IPS DF 4.7 (cell line): ENCODE data around the gene SAMD11.
"Not testable (repeated sequence)": the region's sequence is repeated elsewhere in the genome, so short reads cannot be mapped to it uniquely, and the experiment has no call there.

Experiments
- DNase-seq: peaks from one replicate; pipeline ENCODE4 v3.0.0-alpha.2; 2013; ENCODE audit warnings: low spot score; ENCODE audit errors: extremely low read depth

SAMD11 gene

GRCh38 chr1:943545-944340, 20.0 kb downstream of the SAMD11 start:
- no peak for DNase-seq

GRCh38 chr1:944341-945325, 20.9 kb downstream of the SAMD11 start:
- DNase-seq, result no peak

- DNase-seq, result no peak
Measured at GRCh38 chr1:945688-946556, 22.2 kb downstream of the SAMD11 start.

DNA sequence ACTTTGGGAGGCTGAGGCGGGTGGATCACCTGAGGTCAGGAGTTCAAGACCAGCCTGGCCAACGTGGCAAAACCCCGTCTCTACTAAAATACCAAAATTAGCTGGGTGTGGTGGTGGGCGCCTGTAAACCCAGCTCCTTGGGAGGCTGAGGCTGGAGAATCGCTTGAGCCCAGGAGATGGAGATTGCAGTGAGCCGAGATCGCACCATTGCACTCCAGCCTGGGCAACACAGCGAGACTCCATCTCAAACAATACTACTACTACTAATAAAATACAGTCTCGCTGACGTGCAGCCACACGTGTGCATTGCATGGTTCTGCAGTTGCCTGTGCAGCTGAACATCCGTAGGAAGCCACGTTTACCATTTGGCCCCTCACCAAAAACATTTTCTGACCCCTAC, 23.1 kb downstream of the SAMD11 start:
- not testable (repeated sequence) for DNase-seq

- no peak for DNase-seq
Measured at GRCh38 chr1:947958-948357, 24.2 kb downstream of the SAMD11 start.

GRCh38 chr1:950268-950667, 26.5 kb downstream of the SAMD11 start:
- DNase-seq, result no peak

DNA sequence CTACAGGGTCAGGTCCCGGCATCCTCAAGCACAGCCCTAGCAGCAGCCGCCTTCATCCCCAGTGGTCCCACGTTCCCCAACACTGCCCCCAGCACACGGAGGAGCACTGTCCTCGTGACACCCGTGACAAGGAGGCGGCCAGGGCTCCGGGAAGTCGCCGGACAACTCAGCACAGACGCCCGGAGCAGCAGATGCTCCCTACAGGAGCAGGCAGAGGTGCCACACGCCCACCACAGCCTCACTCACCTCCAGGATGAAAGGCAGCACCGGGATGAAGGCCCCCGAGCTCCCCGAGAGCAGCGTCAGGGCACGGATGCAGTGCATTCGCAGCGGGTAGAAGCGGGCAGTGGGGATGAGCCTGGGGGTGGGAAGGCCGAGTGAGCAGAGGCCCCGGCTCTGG, 27.2 kb downstream of the SAMD11 start:
- no peak for DNase-seq

- DNase-seq, result no peak
Measured at GRCh38 chr1:951364-951763, 27.6 kb downstream of the SAMD11 start.

DNA sequence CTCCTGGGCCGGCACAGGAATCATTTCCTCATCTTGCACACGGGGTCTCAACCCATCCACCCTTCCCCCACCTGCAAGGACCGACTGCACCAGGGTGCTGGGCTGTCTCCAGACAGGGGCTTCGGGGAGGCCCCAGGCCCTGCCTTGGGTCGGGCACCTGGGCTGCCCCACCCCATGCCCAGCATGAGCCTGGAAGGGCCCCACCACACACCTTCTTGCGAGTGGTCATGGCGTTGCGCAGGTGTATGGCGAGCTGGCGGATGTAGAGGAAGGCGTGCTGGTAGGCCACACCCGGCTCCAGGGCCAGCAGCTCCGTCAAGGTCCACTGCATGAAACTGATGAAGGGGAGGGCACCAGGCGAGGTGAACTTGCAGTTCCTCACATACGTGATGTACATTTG, 28.5 kb downstream of the SAMD11 start:
- no peak for DNase-seq

DNA sequence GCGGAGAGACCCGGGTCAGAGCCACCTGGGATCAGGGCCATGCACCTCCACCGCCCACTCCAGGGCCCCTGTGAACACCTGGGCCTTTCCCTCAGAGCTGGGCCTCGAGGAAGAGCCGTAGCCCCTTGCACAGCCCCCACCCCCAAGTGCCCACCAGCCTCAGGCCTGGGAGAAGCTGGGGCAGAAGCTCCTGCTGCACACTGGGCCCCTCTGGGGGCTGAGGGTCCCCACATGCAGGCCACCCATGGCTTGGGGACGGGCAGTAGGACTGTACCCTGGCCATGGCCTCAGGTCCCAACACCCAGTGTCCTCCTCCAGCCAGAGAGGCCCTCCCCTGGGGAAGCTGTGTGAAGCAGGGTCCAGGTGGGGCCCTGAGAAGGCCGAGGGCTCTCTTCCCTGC, 28.9 kb downstream of the SAMD11 start:
- no peak for DNase-seq

- DNase-seq, result no peak
Measured at GRCh38 chr1:953524-954320, 30.0 kb downstream of the SAMD11 start.

DNA sequence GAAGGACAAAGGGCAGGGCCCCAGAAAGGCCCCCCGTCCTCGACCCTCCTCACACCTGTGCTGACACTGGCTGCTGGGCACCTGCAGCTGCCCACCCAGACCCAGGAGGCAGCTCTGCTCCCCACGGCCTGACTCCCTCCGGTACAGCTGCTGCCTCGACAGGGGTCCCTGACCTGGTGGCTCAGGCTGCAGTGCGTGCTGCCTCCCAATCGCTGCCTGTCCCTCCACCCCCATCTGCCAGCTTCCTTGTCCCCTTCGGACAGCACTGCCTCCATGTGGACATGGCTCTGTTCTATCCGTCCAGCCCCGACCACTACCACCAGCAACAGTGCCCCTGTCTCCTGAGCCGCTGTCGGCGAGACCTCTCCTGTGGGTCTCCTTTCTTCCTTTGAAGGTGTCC, 31.2 kb downstream of the SAMD11 start:
- DNase-seq, result no peak

DNA sequence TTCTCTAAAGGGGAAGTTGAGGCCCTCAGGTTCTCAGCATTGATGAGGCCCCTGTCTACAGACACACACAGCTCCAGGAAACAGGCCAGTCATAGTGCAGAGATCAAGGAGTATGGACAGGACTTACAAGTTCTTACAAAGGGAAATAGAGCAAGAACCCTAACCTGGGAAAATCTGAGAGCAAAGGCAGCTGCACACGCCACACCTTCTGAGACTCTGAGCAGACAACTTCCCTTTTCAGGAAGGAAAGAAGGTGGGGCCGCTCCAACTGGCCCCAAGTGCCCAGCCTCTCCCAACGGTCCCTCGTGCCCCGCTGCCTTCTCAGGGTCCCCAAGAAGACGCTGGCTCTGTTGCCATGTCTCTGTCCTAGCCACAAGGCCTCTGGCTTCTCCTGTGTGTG, 31.8 kb downstream of the SAMD11 start:
- DNase-seq, result no peak

- no peak for DNase-seq
Measured at GRCh38 chr1:956636-957035, 32.9 kb downstream of the SAMD11 start.

DNA sequence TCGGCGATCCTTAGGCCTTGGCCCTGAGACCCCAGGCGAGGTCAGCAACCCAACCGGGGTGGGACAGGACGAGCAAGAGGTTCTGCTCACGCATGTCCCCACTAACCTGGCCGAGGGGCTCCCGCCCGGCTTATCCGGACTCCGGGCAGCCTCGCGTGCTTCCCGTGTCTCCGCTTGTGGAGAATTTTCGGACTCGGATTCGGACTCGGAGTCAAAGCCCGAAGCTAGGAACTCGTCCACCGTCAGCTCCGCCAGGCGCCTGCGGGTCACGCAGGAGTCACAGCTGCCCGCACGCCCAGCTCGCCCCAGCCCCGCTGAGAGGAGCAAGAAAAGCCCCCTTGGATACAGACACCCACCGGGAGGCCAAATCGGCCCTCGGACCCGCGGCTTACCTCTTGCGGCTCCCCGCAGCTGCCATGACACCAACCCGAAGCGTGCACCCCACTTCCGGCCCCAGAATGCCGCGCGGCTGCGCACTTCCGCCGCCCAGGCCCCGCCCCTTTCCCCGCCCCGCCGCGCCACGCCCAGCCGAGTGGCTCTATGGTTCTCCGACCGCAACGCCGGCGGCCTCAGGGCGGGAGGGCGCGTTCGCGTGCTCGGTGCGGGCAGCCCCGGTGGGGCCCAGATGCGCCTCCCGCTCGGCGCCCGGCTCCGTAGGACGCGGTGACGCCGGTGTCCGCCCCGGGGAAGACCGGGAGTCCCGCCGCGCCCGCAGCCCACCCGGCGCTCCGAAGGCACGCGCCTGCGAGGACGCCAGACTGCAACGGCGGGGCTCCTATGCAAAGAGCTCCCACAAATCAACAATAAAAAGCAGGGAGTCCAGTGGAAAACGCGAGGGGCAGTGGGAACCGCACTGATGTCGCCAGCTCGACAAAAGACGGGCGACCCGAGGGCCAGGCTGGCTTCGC, 35.4 kb downstream of the SAMD11 start, which contains the start of gene NOC2L:
Gene NOC2L, minus strand, starts transcription at position 434 of the 908 bp plus-strand sequence. Its CDS starts 16 bp downstream, at position 418.
- DNase-seq, result no peak

GRCh38 chr1:959731-960362, 36.1 kb downstream of the SAMD11 start:
- no peak for DNase-seq

GRCh38 chr1:960363-961131, 36.8 kb downstream of the SAMD11 start, which contains the start of gene KLHL17:
Gene KLHL17, plus strand, starts transcription at chr1:960584. Its CDS starts 110 bp downstream, at chr1:960694.
- DNase-seq, result no peak

- DNase-seq, result no peak
Measured at GRCh38 chr1:961132-961669, 37.5 kb downstream of the SAMD11 start.
